Stimulated activated CD8-positive, alpha-beta memory T cell treated with anti-CD3 and anti-CD28 coated beads, Interleukin-12 subunit alpha, Interleukin-12 subunit beta, amount 100 ng/mL, for 4 hours (primary cell): ENCODE measurements around the gene PNRC1.
"Not testable (repeated sequence)": the region's sequence is repeated elsewhere in the genome, so short reads cannot be mapped to it uniquely, and the experiment has no call there.

Source experiments
- DNase-seq: peaks from one replicate; pipeline ENCODE4 v3.0.0-alpha.2; 2020; ENCODE audit warnings: low read depth

Gene PNRC1

DNA sequence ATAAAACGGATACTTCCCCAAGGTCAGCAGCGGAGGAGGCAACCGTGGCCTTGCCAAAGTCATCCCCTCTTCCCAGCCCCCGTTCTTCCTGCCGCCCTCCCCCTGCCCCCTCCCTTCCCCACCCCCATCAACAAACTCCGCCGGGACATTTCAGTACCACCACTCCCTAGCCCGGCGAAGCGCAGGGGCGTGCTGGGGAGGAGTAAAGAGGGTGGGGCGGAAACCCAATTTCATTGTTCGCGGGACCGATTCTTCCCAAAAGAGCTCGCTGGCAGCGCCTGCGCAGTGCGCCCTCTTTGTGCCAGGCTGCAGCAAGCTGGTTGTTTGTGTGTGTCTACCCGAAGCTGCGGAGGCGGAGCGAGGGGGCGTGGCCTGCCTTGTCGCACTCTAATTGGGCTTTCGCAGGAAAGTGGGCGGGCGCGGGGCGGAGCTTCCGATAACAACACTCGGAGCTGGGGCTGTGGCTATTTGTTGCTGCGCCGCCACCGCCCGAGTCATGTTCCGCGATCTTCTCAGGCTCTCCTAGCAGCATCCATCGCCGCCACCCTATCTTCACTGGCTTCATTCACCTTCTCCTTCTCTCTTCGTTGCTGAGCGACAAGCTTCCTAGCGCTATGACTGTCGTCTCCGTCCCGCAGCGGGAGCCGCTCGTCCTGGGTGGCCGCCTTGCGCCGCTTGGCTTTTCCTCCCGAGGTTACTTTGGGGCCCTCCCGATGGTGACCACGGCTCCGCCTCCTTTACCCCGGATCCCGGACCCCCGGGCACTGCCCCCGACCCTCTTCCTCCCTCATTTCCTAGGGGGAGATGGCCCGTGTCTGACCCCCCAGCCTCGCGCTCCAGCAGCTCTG, at the start of gene PNRC1:
Gene PNRC1, plus strand, starts transcription at position 471 of the 848 bp plus-strand sequence. Its CDS starts 144 bp downstream, at position 615.
- DNase-seq, result peak; percentile 100

DNA sequence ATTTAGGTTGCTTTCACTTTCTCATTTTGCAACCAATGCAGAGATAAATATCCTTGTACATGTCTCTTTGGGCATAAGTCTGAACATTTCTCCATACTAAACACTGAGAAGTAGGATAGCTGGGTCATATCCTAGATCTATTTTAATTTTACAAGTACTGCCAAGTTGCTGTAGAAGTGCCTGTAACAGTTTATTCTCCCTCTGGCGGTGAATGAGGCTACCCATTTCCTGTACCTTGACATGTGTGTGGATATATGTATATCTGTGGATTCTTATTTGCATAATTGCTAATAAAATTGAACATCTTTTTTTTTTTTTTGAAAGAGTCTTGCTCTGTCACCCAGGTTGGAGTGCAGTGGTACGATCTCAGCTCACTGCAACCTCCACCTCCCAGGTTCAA, 48.0 kb upstream of the PNRC1 start:
- DNase-seq, result no peak

DNA sequence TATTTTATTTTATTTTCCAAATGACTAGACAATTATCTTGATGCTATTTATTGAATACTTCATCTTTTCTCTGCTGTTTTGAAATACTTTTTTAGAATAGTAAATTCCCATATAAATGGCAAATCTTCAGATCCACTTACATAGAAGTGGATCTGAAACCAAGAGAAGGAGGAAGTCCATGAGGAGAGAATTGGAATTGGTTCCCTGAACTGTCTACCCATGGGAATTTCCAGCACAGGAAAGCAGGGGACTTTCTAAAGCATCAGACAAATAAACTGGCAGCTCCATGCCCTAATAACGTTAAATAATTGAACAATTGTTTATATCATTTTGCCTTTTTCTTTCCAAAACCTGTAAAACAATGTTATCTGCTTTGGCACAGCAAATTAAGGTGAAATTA, 47.1 kb upstream of the PNRC1 start:
- DNase-seq, result no peak

DNA sequence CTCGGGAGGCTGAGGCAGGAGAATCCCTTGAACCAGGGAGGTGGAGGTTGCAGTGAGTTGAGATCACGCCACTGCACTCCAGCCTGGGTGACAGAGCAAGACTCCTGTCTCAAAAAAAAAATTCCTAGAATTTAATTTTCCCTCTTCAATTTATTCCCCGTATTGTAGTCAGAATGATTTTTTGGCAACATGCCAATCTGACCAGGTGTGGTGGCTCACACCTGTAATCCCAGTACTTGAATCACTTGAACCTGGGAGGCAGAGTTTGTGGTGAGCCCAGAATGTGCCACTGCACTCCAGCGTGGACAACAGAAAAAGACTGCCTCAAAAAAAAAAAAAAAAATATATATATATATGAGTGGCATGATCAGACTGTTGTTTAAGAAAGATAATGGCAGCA, 46.4 kb upstream of the PNRC1 start:
- DNase-seq, result not testable (repeated sequence)

DNA sequence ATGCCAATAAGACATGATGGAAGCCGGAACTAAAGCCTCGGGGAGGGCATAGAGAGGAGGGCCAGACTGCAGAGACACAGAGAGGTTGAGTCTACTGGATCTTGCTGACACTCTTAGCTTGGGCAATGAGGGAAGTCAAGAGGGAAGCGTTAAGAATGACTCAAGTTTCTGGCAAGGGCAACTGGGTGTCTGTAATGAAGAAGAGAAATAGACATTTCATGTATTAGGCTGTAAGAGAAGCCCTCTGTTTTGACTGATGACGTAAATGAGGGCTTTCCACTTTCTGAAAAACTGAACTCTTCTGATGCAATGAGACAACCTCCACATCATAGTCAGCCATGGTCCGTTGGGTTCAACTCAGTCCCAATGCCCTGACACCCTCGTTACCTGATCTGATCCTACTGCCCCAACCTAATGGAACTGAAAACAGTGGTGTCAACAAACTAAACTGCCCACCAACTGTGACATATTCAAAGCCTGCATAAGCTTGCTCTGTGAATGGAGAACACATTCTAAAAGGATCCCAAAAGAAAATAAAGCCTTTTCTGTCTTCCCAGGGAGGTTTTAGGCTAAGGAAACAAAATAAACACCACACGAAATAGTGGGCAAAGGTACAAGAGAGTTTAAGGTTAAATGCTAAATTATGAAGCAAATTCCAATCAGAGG, 45.8 kb upstream of the PNRC1 start:
- DNase-seq, result no peak

DNA sequence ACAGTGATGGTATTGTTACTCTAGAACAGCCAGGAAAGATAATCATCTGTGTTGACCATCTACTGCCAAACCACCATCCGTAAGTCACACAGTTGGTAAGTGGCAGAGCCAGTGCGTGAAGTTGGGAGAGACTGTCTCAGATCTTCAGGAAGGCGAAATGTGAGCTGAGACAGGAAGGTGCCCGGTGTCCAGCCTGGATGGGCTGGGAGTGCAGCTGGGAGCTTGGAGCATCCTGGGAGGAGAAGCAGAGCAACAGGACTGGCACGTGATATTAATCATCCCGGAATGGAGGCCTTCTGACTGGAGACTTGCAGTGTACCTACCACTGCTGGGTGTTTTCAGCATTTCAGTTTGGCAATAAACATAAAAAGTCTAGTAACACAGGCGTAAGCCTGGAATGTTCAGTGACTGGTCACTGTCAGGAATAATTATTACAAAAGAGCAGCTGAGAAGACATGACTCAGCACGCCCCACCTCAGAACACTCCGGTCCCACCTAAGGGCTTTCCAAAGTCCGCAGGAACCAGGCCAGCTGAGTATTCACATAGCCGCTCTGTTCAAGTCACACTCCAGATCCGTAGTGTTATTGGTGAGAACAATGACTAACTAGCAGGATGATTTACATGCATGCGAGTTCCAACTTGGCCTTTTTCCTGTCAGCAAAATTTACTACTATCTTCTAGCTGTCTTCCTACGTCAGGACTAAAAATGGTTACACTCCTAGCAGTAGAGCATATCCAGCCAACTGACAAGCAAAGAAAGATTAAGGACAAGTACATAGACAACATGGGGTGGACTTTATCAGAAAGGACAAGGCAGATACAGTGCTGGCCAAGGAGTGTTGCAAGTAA, 45.1 kb upstream of the PNRC1 start:
- DNase-seq, result no peak

DNA sequence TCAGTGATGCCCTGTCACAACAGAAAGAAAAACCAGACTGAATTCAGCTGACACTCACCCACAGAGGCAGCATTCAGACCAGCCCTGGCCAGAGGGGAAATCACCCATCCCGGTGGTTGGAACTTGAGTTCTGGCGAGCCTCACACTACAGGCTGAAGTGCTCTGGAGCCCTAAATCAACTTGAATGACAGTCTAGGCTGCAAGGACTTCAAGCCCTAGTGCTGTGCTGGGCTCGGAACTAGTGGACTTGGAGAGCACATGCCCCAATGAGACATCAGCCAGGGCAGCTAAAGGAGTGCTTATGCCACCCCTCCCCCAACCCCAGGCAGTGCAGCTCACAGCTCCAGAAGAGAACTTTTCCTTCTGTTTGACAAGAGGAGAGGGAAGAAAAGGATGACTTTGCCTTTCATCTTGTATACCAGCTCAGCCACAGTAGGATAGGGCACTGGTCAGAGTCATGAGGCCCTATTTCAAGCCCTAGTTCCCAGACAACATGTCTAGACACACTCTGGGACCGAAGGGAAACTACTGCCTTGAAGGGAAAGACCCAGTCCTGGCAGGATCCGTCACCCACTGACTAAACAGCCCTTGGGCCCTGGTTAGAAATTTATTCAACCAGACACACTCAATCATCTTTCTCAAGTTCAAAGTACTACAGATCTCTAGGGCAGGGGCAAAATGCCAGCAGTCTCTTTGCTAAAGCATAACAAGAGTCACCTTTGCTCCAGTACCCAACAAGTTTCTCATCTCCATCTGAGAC, 43.2 kb upstream of the PNRC1 start:
- no peak for DNase-seq

DNA sequence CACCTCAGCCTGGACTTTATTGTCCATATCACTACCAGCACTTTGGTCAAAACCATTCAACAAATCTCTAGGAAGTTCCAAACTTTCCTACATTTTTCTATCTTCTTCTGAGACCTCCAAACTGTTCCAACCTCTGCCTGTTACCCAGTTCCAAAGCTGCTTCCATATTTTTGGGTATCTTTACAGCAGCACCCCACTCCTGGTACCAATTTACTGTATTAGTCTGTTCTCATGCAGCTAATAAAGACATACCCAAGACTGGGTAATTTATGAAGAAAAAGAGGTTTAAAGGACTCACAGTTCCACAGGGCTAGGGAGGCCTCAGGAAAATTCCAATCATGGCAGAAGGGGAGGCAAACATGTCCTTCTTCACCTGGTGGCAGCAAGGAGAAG, 42.7 kb upstream of the PNRC1 start:
- not testable (repeated sequence) for DNase-seq

DNA sequence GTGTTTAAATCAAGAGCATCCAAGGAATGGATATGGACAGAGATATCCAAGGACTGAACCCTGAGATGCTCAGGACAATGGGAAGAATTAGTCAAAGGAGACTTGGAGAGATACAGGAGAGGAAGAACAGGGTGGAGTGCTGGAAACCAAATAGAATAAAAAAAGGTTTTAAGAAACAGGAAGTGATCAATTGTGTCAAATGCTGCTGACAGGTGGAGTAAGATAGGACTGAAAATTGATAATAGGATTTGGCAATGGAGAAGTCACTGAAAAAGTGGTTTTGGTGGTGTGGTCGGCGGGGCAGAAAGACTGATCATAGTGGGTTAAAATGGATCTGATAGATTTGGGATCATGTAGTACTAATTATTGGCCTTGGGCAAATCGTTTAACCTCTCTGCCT, 37.9 kb upstream of the PNRC1 start:
- DNase-seq, result no peak

DNA sequence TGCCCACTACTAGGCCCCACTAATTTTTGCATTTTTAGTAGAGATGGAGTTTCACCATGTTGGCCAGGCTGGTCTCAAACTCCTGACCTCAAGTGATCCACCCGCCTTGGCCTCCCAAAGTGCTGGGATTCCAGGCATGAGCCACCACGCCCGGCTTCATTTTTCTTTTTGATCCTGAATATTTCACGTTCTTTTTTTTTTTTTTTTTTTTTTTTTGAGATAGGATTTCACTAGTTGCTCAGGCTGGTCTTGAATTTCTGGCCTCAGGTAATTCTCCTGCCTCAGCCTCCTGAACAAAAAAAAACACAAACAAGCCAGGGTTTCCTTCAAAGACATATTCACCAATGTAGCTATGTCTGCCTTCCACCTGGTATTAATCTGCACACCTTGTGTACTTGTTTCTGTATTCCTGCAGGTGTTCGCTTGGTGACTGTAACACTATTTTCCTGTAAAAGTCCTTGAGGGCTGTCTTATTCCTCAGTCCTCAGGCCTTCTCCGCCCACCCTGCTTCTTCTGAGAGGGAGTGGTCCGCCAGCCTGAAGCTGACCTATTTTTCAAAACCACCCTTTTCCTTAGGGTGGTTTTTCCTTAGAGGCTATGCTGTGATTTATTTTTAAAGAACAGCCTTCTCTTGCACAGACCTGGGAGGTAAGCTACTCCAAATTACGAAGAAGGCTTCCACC, 36.1 kb upstream of the PNRC1 start:
- no peak for DNase-seq

DNA sequence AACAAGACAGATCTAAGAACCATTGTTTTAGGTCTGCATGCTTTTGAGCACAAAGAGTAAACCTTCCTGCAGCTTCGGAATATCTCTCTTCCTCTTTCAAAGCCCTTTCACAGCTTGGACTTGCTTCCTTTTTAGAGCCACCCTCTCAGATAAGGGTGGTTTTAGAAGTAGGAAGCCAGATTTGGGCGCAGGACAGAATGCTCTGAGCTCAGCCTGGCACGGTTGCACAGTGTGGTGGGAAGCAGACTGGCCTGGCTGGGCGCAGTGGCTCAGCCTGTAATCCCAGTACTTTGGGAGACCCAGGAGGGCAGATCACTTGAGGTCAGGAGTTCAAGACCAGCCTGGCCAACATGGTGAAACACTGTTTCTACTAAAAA, 35.6 kb upstream of the PNRC1 start:
- no peak for DNase-seq

DNA sequence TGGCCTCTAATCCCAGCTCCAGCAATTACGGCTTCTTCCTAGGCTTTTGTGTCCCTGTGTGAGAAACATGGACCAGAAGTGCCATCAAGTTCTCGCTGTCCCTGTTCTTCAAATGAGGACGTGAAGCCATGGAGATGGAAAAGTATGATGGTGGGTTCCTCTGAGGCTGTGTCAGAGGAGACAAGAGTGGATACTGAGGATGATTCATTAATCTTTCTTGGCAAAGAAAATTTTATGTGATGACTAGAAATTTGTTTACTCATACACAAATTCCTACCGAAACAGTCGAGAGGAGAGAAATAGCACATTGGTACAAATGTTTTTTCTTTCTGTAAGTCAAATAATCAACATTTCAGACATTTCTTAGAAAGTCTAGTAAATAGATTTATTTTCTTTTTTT, 35.0 kb upstream of the PNRC1 start:
- no peak for DNase-seq

DNA sequence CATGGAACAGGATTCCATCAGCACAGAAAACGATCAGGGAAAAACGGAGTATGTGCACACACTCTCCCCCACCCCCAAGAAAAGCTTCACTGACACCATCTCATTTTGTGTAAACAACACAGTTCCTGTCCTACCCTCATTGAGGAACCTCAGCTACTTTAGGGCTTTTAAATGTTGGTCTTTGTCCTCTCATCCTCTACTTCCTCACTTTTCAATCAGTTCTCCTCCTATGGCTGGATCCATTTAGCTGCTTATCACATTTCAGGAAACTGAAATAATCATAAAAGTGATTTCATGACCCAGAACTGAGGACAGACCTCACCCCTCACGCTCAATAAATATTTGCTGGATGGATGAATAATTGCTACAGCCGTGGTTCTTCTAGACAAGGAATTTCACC, 33.1 kb upstream of the PNRC1 start:
- no peak for DNase-seq

DNA sequence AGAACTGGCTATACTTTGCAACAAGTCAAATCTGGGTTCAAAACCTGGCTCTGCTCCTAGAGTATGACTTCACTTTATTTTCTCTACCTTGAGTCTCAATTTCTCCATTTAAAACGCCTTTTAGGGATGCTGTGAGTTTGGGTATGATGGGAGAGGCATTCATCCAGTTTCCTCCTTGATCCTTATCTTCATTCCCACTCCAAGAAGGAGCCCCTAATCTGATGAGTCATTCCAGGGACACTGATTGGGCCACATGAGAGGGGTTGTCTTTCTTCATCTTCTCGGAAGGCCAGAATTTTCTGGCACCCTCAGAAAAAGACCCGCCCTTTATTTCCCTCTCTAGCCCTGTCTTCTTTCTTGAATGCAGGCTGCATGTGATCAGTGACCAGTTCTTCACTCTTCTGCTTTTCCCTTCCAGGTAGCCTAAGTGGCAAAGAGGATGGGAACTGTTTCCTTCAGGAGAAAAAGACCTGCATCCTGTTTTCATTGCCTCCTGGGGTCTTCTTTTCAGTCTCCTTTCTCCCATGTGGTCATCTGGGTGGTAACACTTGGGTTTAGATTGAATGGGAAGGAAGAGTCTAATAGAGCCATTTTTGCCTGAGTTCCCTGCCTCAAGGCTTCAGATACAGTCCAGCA, 32.1 kb upstream of the PNRC1 start:
- no peak for DNase-seq

DNA sequence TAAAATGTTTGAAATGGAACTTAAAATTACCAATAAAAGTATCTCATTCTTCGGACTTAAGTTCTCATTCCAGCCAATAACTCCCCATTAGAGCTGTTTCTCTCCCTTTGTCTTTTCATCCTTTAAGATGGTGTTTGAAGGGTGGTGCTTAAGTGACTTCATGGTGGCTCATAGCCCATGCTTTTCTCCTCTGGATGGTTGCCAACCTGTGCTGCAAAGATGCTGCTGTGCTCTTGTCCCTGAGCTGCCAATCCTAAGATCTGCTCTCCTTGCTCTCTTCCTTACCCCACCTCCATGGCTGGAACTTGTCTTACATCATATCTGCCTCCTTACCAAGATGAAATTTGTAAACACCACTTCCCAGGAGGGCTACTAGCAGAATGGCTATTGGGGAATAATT, 31.6 kb upstream of the PNRC1 start:
- no peak for DNase-seq

DNA sequence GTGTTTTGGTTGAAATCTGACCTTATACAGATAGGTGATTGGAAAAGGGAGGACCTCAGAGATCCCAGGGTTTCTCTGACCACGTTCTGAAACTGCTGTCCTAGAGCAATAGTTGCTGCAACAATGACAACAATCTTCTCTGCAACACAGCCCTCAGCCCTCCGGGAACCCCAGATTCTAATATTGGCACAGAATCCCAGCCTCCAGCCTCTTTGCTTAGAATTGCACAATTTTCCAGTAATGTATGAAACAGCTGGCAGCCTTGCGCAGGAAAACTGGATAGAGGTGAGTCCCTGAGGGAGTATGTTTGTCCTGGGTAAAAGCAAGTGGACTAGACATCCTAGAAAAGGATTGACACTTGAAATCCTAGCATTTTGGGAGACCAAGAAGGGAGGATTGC, 30.4 kb upstream of the PNRC1 start:
- no peak for DNase-seq

DNA sequence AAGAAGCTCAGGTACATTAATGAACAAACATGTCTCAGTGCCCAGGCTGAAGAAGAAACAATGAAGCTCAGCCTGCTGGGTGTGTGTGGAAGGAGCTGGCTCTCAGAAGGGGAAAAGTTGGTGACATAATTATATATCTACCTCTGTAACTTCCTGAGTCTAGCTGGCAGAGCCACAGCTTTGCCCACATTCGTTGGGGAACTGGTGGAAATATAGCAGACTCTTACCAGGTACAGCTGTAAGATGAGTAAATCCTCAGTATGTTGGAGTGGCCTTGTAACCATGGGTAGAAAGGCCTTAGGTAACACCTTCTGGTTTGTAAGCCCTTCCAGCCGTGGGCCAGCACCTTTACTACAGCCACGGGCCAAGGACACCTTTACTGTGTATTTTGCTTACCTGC, 29.9 kb upstream of the PNRC1 start:
- DNase-seq, result no peak

DNA sequence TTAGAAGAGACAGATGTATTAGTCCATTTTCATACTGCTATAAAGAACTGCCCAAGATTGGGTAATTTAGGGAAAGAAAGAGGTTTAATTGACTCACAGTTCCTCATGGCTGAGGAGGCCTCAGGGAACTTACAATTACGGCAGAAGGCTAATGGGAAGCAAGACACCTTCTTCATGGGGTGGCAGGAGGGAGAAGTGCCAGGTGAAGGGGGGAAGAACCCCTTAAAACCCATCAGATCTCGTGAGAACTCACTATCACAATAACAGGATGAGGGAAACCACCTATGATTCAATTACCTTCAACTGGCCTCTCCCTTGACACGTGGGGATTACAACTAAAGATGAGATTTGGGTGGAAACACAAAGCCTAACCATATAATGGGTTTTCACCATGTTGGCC, 28.9 kb upstream of the PNRC1 start:
- no peak for DNase-seq

DNA sequence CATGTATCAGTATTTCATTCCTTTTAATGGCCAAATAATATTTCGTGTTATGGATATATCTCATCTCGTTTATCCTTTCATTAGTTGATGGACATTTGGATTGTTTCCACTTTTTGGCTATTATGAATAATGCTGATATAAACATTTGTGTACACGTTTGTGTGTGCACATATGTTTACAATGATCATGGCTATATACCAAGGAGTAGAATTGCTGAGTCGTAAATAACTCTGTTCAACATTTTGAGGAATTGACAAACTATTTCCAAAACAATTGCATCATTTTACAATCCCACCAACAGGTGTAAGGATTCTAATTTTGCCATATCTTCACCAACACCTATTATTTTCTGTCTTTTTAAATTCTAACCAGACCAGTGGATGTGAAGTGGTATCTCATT, 26.3 kb upstream of the PNRC1 start:
- no peak for DNase-seq

DNA sequence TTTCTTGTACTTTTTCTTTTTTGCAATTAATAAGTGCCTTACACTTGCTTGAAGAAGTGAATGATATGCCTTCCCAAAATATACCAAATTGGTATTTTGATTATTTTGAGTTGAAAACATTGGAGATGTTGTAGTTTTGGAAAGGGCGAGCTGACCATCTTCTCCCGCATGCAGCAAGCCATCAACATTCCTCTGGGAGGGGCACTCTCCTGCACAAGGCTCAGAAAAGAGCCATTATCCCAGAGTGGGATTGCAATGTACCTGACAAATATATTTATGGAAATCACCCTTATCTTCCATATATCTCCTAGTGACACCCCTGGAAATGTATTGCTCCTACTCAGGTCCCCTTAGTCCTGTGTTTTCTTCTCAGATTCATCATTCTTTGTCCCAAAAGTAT, 22.8 kb upstream of the PNRC1 start:
- no peak for DNase-seq

DNA sequence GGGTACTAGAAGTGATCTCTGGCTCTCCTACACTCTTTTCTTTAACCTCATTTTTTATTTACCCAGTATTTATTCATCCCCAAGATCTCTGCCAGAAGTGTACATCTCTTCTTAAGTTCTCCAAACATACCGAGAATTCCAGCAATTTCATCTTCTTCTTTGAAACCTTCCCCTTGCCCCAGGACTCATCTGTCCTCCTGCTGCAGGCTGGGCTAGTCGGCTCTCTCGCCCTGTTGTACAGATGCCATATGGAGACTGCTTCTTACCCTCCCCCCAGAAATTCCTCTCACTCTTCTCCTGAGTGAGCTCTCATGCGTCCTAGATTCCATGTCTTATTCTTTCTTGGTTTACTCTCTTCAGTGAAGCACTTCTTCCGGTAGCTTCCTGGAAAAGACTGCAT, 21.9 kb upstream of the PNRC1 start:
- DNase-seq, result no peak
